Activated CD4-positive, alpha-beta T cell treated with anti-CD3 and anti-CD28 coated beads for 36 hours (primary cell): ENCODE measurements around the gene CLEC16A. TPM values are rescaled to one million over a fixed set of nuclear protein-coding genes. Genes with fewer than 3 reads are reported as not detected.
A peak's percentile ranks its signal among the peaks of the same experiment; 100 is the strongest.

Source experiments
- ATAC-seq: fragments of 200-7000 bp; cut with Tn5 transposase; one replicate; pipeline ENCODE4 v1.10.0; 2021; ENCODE audit warnings: mild to moderate bottlenecking, moderate library complexity
- CTCF ChIA-PET: fragments of 350-600 bp; sonication (Branson Sonifier 250); formaldehyde crosslinking; loops from one replicate; lab custom pipeline; 2021; ENCODE audit warnings: antibody characterized with exemption; lab: Charles Lee
- POLR2A ChIA-PET: fragments of 350-600 bp; sonication (Branson Sonifier 250); formaldehyde crosslinking; loops from one replicate; lab custom pipeline; 2021; ENCODE audit warnings: antibody characterized with exemption, inconsistent platforms; lab: Charles Lee
- DNase-seq: peaks from one replicate; pipeline ENCODE4 v3.0.0-alpha.2; 2020
- H3K27ac Mint-ChIP-seq: one replicate; pipeline ENCODE4 v1.8.0; 2021; ENCODE audit warnings: mixed read lengths
- H3K27me3 Mint-ChIP-seq: one replicate; pipeline ENCODE4 v1.8.0; 2021; ENCODE audit warnings: mixed read lengths
- H3K36me3 Mint-ChIP-seq: one replicate; pipeline ENCODE4 v1.8.0; 2021; ENCODE audit warnings: low read depth, mixed read lengths
- H3K4me1 Mint-ChIP-seq: one replicate; pipeline ENCODE4 v1.8.0; 2021; ENCODE audit warnings: mixed read lengths
- H3K4me3 Mint-ChIP-seq: one replicate; pipeline ENCODE4 v1.8.0; 2021; ENCODE audit warnings: mild to moderate bottlenecking, moderate library complexity, mixed read lengths
- H3K9me3 Mint-ChIP-seq: one replicate; pipeline ENCODE4 v1.8.0; 2021; ENCODE audit warnings: low read depth, mixed read lengths
- intact Hi-C, 2 experiments: fragments of 100-400 bp; cut with DNase I in 1 of 2; cut with micrococcal nuclease in 1 of 2; formaldehyde crosslinking; loops; one replicate each; pipeline versions ENCODE4 v1.14.2 to v1.15.1; 2022 to 2024; cut with DNase I, micrococcal nuclease
- total RNA-seq, 2 experiments: library from RNA; stranded (reverse); gene quantifications; one replicate each; pipeline ENCODE4 v1.2.3, GENCODE V29; 2021

Gene CLEC16A
- total RNA-seq, 2 experiments from 2014 or later = 23.5 to 25.4 TPM

GRCh38 chr16:11200592-11200991 is 256.2 kb downstream of the CLEC16A start:
- no peak for ATAC-seq
- POLR2A ChIA-PET = no interaction called here
- no peaks in the 10 kb centered on the region for H3K36me3 Mint-ChIP-seq
- CTCF ChIA-PET = no interaction called here
- H3K27ac Mint-ChIP-seq = no peak overlapping the region
- H3K9me3 Mint-ChIP-seq = no peaks in the 10 kb centered on the region
- H3K4me1 Mint-ChIP-seq = peaks cover 10% of the 10 kb centered on the region
- H3K27me3 Mint-ChIP-seq = no peaks in the 10 kb centered on the region
- H3K4me3 Mint-ChIP-seq = no peak overlapping the region
- no peak for DNase-seq
- intact Hi-C loops = no loop called here

GRCh38 chr16:11201498-11202259 is 257.3 kb downstream of the CLEC16A start:
- no peaks in the 10 kb centered on the region for H3K9me3 Mint-ChIP-seq
- no peaks in the 10 kb centered on the region for H3K27me3 Mint-ChIP-seq
- H3K36me3 Mint-ChIP-seq = no peaks in the 10 kb centered on the region
- ChIA-PET CTCF (no interaction called here), POLR2A (no interaction called here)
- DNase-seq = no peak
- no peak overlapping the region for H3K27ac Mint-ChIP-seq
- H3K4me3 Mint-ChIP-seq = no peak overlapping the region
- intact Hi-C loops = no loop called here
- H3K4me1 Mint-ChIP-seq = peaks cover 19% of the 10 kb centered on the region
- ATAC-seq = no peak

GRCh38 chr16:11202260-11203091 is 258.1 kb downstream of the CLEC16A start:
- Mint-ChIP-seq H3K4me3 (no peak overlapping the region), H3K4me1 (peaks cover 26% of the 10 kb centered on the region), H3K9me3 (peaks cover 3% of the 10 kb centered on the region), H3K36me3 (no peaks in the 10 kb centered on the region), H3K27me3 (no peaks in the 10 kb centered on the region), H3K27ac (peak overlapping the region; percentile 55)
- POLR2A ChIA-PET = no interaction called here
- DNase-seq = no peak
- no peak for ATAC-seq
- intact Hi-C loops = no loop called here
- CTCF ChIA-PET = no interaction called here

- no peaks in the 10 kb centered on the region for H3K27me3 Mint-ChIP-seq
- peaks cover 26% of the 10 kb centered on the region for H3K4me1 Mint-ChIP-seq
- ChIA-PET POLR2A (no interaction called here), CTCF (no interaction called here)
- ATAC-seq = no peak
- intact Hi-C loops = no loop called here
- H3K27ac Mint-ChIP-seq = no peak overlapping the region
- H3K36me3 Mint-ChIP-seq = peaks cover 3% of the 10 kb centered on the region
- no peak overlapping the region for H3K4me3 Mint-ChIP-seq
- peaks cover 3% of the 10 kb centered on the region for H3K9me3 Mint-ChIP-seq
- no peak for DNase-seq
These were observed 258.8 kb downstream of the CLEC16A start for GRCh38 chr16:11203111-11203623.

GRCh38 chr16:11204513-11205047 is 260.2 kb downstream of the CLEC16A start:
- Mint-ChIP-seq H3K4me1 (peaks cover 26% of the 10 kb centered on the region), H3K4me3 (no peak overlapping the region), H3K27me3 (no peaks in the 10 kb centered on the region), H3K36me3 (peaks cover 3% of the 10 kb centered on the region), H3K9me3 (peaks cover 3% of the 10 kb centered on the region), H3K27ac (no peak overlapping the region)
- intact Hi-C loops = no loop called here
- ChIA-PET POLR2A (interaction anchor here (0.7 to 2.3 kb wide), 2 partner anchors 20 to 48 kb away, joined by 5 to 7 read pairs; no protein-coding TSS in a partner anchor), CTCF (no interaction called here)
- DNase-seq = no peak
- ATAC-seq = no peak

GRCh38 chr16:11205065-11205699 is 260.8 kb downstream of the CLEC16A start:
- ATAC-seq = no peak
- H3K4me1 Mint-ChIP-seq = peaks cover 26% of the 10 kb centered on the region
- no peak overlapping the region for H3K4me3 Mint-ChIP-seq
- peaks cover 3% of the 10 kb centered on the region for H3K9me3 Mint-ChIP-seq
- POLR2A ChIA-PET = interaction anchor here (0.7 to 2.3 kb wide), 3 partner anchors 20 to 47 kb away, joined by 3 to 7 read pairs (median 5); no protein-coding TSS in a partner anchor
- H3K36me3 Mint-ChIP-seq = peaks cover 3% of the 10 kb centered on the region
- CTCF ChIA-PET = interaction anchor here (1.2 to 1.4 kb wide), 2 partner anchors 13 to 242 kb away, joined by 3 to 6 read pairs; no protein-coding TSS in a partner anchor
- H3K27ac Mint-ChIP-seq = no peak overlapping the region
- DNase-seq = no peak
- H3K27me3 Mint-ChIP-seq = no peaks in the 10 kb centered on the region
- intact Hi-C loops = no loop called here

GRCh38 chr16:11205754-11206581 is 261.6 kb downstream of the CLEC16A start:
- Mint-ChIP-seq H3K36me3 (peaks cover 3% of the 10 kb centered on the region), H3K27ac (peak overlapping the region; percentile 96), H3K4me3 (no peak overlapping the region), H3K9me3 (peaks cover 3% of the 10 kb centered on the region), H3K4me1 (peaks cover 26% of the 10 kb centered on the region), H3K27me3 (no peaks in the 10 kb centered on the region)
- ATAC-seq (peak; percentile 45), DNase-seq (peak; percentile 43)
- CTCF ChIA-PET = interaction anchor here (0.5 to 1.4 kb wide), 3 partner anchors 12 to 243 kb away, joined by 3 to 6 read pairs (median 3); no protein-coding TSS in a partner anchor
- intact Hi-C loops = loop anchor here in 1 of 2 experiments (2.0 kb wide), 1 partner anchor 19 kb away; no protein-coding TSS in a partner anchor
- POLR2A ChIA-PET = interaction anchor here (0.5 to 2.3 kb wide), 3 partner anchors 19 to 111 kb away, joined by 3 to 7 read pairs (median 3); no protein-coding TSS in a partner anchor

GRCh38 chr16:11207646-11208045 is 263.3 kb downstream of the CLEC16A start:
- intact Hi-C loops = loop anchor here (2.0 kb wide), 2 partner anchors 15 to 17 kb away; no protein-coding TSS in a partner anchor
- POLR2A ChIA-PET = no interaction called here
- Mint-ChIP-seq H3K9me3 (peaks cover 3% of the 10 kb centered on the region), H3K36me3 (peaks cover 3% of the 10 kb centered on the region), H3K27me3 (no peaks in the 10 kb centered on the region), H3K4me1 (peaks cover 23% of the 10 kb centered on the region), H3K4me3 (no peak overlapping the region), H3K27ac (no peak overlapping the region)
- DNase-seq (peak; percentile 62), ATAC-seq (no peak)
- CTCF ChIA-PET = no interaction called here

- DNase-seq (no peak), ATAC-seq (no peak)
- ChIA-PET POLR2A (no interaction called here), CTCF (interaction anchor here (1.1 kb wide), 1 partner anchor 9 kb away, joined by 8 read pairs; no protein-coding TSS in a partner anchor)
- Mint-ChIP-seq H3K27ac (no peak overlapping the region), H3K4me3 (no peak overlapping the region), H3K36me3 (peaks cover 3% of the 10 kb centered on the region), H3K27me3 (no peaks in the 10 kb centered on the region), H3K9me3 (peaks cover 3% of the 10 kb centered on the region), H3K4me1 (peaks cover 21% of the 10 kb centered on the region)
- intact Hi-C loops = loop anchor here in 1 of 2 experiments (2.0 kb wide), 1 partner anchor 14 kb away; no protein-coding TSS in a partner anchor
These were observed 264.7 kb downstream of the CLEC16A start for GRCh38 chr16:11208916-11209665.

- intact Hi-C loops = no loop called here
- Mint-ChIP-seq H3K27me3 (no peaks in the 10 kb centered on the region), H3K36me3 (peaks cover 3% of the 10 kb centered on the region), H3K27ac (no peak overlapping the region), H3K4me3 (no peak overlapping the region), H3K4me1 (peaks cover 17% of the 10 kb centered on the region), H3K9me3 (peaks cover 3% of the 10 kb centered on the region)
- POLR2A ChIA-PET = no interaction called here
- CTCF ChIA-PET = no interaction called here
- ATAC-seq (no peak), DNase-seq (no peak)
These were observed 265.9 kb downstream of the CLEC16A start for GRCh38 chr16:11210260-11210659.
